Measurements from ENCODE around the gene HS6ST1.

- TF ChIP-seq CTCF (IDR thresholded peaks at IDR 0.05; ENCODE audit: low read length) (no peak), EZH2 (IDR thresholded peaks at IDR 0.05; ENCODE audit: borderline replicate concordance, low read length) (no peak)
Observed at GRCh38 chr2:128366713-128367511, 48.2 kb upstream of the HS6ST1 start.

Data from OCI-LY1 (cell line).